Kidney (tissue), 14 donors: ENCODE data around the gene NUB1. TPM values are rescaled to one million over a fixed set of nuclear protein-coding genes. Genes with fewer than 3 reads are reported as not detected.

Experiments used
- DNase-seq, 5 donors: peaks; one replicate each; pipeline ENCODE4 v3.0.0-alpha.2; 2013 to 2020
- FAIRE-seq: peaks from 2 replicates; lab custom pipeline; 2012; peaks lifted over from hg19 to GRCh38; lab: Jason Lieb, UNC
- H3K27ac ChIP-seq, 2 donors: one replicate each; pipeline ENCODE4 v1.7.0; 2013; ENCODE audit warnings: low read depth in 2 of 2, low read length in 2 of 2, inconsistent platforms in 1 of 2
- H3K27me3 ChIP-seq: one replicate; pipeline ENCODE4 v1.7.1; 2013; ENCODE audit warnings: low read length, inconsistent platforms; ENCODE audit not compliant: control insufficient read depth, insufficient read depth
- H3K36me3 ChIP-seq, 3 donors: one replicate each; pipeline versions ENCODE4 v1.7.0 to v1.7.1; 2013; ENCODE audit warnings: low read length in 3 of 3, control low read depth in 1 of 3, inconsistent platforms in 1 of 3; ENCODE audit not compliant: insufficient read depth in 3 of 3, control insufficient read depth in 2 of 3
- H3K4me1 ChIP-seq, 3 donors: one replicate each; pipeline versions ENCODE4 v1.7.0 to v1.7.1; 2013; ENCODE audit warnings: low read length in 3 of 3, inconsistent platforms in 1 of 3, low read depth in 1 of 3; ENCODE audit not compliant: control insufficient read depth in 2 of 3, insufficient read depth in 2 of 3
- H3K4me3 ChIP-seq, 3 donors: one replicate each; pipeline versions ENCODE4 v1.7.0 to v1.8.1; 2013; ENCODE audit warnings: low read length in 3 of 3, control low read depth in 1 of 3, inconsistent platforms in 1 of 3
- H3K9ac ChIP-seq, 3 donors: one replicate each; pipeline versions ENCODE4 v1.7.0 to v1.7.1; 2013; ENCODE audit warnings: low read length in 3 of 3, control low read depth in 1 of 3, inconsistent platforms in 1 of 3
- H3K9me3 ChIP-seq, 3 donors: one replicate each; pipeline versions ENCODE4 v1.7.0 to v1.7.1; 2013; ENCODE audit warnings: low read length in 3 of 3, control low read depth in 1 of 3, inconsistent platforms in 1 of 3; ENCODE audit not compliant: control insufficient read depth in 2 of 3, insufficient read depth in 1 of 3
- CTCF ChIP-seq: IDR thresholded peaks from 3 replicates; pipeline ENCODE4 v1.5.1; 2012; ENCODE audit warnings: mild to moderate bottlenecking, moderate library complexity, borderline replicate concordance; ENCODE audit not compliant: insufficient read depth; ENCODE audit errors: extremely low read depth
- intact Hi-C: fragments of 100-400 bp; cut with DNase I; formaldehyde crosslinking; loops from one replicate; pipeline ENCODE4 v1.11.1; 2022
- polyA plus RNA-seq: library from polyadenylated mRNA; stranded (reverse); fragments of 350-450 nt; fragmentation: Illumina TruSeq; extraction: RNeasy Lipid Tissue Mini Kit (QIAGEN cat#74804); gene quantifications from one replicate; pipeline ENCODE4 v1.2.3, GENCODE V29; 2014; ENCODE audit warnings: low read depth, low replicate concordance; ENCODE audit not compliant: insufficient read depth
- total RNA-seq: library from RNA; stranded (reverse); fragmentation: NEBNext Ultra II Directional; extraction: Animal tissue kit (Norgen Biotek cat#: 25700); gene quantifications from one replicate; pipeline ENCODE4 v1.2.1, GENCODE V29; 2021
- donor health status: control.
- donor health status: control.
- donor health status: control.
- donor health status: control.
- donor health status: control.
- donor health status: DM: yes; HTN: yes; CAD: no.
- donor health status: Normal renal cell carcinoma (clear cell type).

The NUB1 gene
- total and polyA plus RNA-seq, 2 donors from 2014 or later: 32.7 to 51.8 TPM

- H3K4me1 ChIP-seq: no peaks in the 10 kb centered on the region
- TF ChIP-seq CTCF: no peak
- no peak overlapping the region for H3K4me3 ChIP-seq
- H3K9me3 ChIP-seq: peaks cover 0 to 5% (median 0%) of the 10 kb centered on the region in 3 donors
- no peaks in the 10 kb centered on the region for H3K27me3 ChIP-seq
- FAIRE-seq: no peak
- intact Hi-C loops: no loop called here
- H3K27ac ChIP-seq: no peak overlapping the region
- DNase-seq: no peak
- H3K9ac ChIP-seq: no peak overlapping the region
- no peaks in the 10 kb centered on the region for H3K36me3 ChIP-seq
Measured at GRCh38 chr7:151312356-151312755, 29.3 kb upstream of the NUB1 start.

DNA sequence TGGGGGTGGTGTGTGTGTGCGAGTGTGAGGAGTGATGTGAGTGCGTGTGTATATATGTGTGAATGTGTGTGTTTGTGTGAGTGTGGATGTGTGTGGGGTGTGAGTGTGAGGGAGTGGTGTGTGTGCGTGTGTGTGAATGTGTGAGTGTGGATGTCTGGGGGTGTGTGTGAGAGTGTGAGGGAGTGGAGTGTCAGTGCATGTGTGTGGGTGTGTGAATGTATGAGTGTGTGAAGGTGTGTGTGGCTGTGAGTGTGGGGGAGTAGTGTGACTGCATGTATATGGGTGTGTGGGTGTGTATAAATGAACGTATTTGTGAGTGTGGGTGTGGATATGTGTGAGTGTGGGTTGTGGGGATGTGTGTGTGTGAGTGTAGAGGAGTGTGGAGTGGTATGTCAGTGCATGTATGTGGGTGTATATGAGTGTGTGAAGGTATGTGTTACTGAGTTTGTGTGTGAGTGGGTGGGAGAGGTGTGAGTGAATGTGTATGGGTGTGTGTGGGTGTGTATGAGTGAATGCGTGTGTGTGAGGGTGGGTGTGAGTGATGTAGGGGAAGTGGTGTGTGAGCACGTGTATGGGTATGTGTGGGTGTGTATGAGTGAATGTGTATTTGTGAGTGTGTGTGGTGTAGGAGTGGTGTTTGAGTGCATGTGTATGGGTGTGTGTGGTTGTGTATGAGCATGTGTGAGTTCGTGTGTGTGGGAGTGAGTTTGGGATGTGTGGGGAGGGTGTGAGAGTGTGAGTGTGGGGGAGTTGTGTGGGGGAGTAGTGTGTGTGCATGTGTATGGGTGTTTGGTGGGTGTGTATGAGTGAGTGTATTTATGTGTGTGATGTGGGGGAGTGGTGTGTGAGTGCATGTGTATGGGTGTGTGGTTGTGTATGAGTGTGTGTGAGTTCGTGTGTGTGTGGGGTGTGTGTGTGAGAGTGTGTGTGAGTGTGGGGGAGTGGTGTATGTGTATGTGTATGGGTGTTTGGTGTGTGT, 28.5 kb upstream of the NUB1 start:
- FAIRE-seq: no peak
- no peak for TF ChIP-seq CTCF
- H3K4me1 ChIP-seq: no peaks in the 10 kb centered on the region
- peaks cover 0 to 5% (median 0%) of the 10 kb centered on the region in 3 donors for H3K9me3 ChIP-seq
- H3K4me3 ChIP-seq: peak overlapping the region in 1 of 3 donors; percentile 18
- H3K36me3 ChIP-seq: no peaks in the 10 kb centered on the region
- intact Hi-C loops: no loop called here
- H3K27me3 ChIP-seq: no peaks in the 10 kb centered on the region
- no peak overlapping the region for H3K9ac ChIP-seq
- no peak for DNase-seq
- H3K27ac ChIP-seq: no peak overlapping the region

DNA sequence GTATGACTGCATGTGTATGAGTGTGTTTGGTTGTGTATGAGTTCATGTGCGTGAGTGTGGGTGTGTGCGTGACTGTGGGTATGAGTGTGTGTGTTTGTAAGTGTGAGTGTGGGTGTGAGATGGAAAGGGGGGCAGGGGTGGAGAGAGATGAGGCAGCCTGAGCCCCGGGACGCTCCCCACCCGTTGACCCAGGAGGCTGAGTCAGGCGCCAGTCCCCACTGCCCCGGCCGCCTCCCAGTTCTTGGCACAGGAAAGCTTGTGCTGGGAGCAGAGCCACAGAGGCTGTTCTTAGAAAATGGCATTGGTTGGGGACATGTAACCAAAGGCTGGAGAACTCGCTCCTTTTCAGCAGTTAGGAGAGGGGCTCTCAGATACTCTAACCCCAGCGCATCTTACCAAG, 27.8 kb upstream of the NUB1 start:
- no peak for TF ChIP-seq CTCF
- intact Hi-C loops: no loop called here
- H3K9me3 ChIP-seq: peaks cover 0 to 6% (median 0%) of the 10 kb centered on the region in 3 donors
- no peaks in the 10 kb centered on the region for H3K4me1 ChIP-seq
- no peak overlapping the region for H3K27ac ChIP-seq
- H3K4me3 ChIP-seq: peak overlapping the region in 1 of 3 donors; percentile 18
- FAIRE-seq (no peak), DNase-seq (peak in 1 of 5 donors; percentile 89)
- no peaks in the 10 kb centered on the region for H3K27me3 ChIP-seq
- no peaks in the 10 kb centered on the region for H3K36me3 ChIP-seq
- H3K9ac ChIP-seq: no peak overlapping the region
